ENCODE results near the gene ULK2.

DNA sequence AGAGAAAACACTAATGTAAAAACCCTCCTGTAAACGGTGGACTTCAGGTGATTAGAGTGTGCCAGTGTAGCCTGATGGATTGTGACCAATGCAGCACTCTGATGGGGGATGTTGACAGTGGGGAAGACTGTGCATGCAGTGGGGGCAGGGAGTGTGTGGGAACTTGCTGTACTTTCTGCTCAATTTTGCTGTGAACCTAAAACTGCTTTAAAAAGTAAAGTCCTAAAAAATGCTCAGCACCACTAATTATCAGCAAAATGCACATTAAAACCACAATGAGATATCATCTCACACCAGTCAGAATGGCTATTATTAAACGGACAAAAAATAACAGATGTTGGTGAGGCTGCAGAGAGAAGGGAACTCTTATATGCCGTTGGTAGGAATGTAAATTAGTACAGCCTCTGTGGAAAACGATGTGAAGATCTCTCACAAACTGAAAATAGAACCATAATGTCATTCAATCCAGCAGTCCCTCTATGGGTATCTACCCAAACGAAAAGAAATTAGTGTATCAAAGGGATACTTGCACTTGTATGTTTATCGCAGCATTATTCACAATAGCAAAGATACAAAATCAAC lies 9.7 kb upstream of the ULK2 start:
- TF ChIP-seq, protein P1, sequence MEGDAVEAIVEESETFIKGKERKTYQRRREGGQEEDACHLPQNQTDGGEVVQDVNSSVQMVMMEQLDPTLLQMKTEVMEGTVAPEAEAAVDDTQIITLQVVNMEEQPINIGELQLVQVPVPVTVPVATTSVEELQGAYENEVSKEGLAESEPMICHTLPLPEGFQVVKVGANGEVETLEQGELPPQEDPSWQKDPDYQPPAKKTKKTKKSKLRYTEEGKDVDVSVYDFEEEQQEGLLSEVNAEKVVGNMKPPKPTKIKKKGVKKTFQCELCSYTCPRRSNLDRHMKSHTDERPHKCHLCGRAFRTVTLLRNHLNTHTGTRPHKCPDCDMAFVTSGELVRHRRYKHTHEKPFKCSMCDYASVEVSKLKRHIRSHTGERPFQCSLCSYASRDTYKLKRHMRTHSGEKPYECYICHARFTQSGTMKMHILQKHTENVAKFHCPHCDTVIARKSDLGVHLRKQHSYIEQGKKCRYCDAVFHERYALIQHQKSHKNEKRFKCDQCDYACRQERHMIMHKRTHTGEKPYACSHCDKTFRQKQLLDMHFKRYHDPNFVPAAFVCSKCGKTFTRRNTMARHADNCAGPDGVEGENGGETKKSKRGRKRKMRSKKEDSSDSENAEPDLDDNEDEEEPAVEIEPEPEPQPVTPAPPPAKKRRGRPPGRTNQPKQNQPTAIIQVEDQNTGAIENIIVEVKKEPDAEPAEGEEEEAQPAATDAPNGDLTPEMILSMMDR (conservative IDR thresholded peaks at IDR 0.05; ENCODE audit: low read depth, low read length), result no peak
- TF ChIP-seq EZH2 (IDR thresholded peaks at IDR 0.05; ENCODE audit: low read length, unreplicated experiment), result no peak

Data from PC-3 (cell line).